Heart left ventricle (tissue), 16 donors: ENCODE measurements around the gene AP3S2. TPM values are rescaled to one million over a fixed set of nuclear protein-coding genes. Genes with fewer than 3 reads are reported as not detected.
A peak's percentile ranks its signal among the peaks of the same experiment; 100 is the strongest.

Source experiments
- ATAC-seq, 4 donors: fragments of 200-7000 bp; cut with Tn5 transposase; one replicate each; pipeline ENCODE4 v1.9.1; 2020 to 2022; ENCODE audit warnings: moderate library complexity in 4 of 4, mild to moderate bottlenecking in 3 of 4, moderate number of reproducible peaks in 1 of 4
- DNase-seq, 5 donors: peaks; one replicate each; pipeline ENCODE4 v3.0.0-alpha.2; 2020
- H3K27ac ChIP-seq, 12 donors: fragments of 200-600 bp; sonication (generic) in 4 of 12; one replicate each; pipeline versions ENCODE4 v1.5.0 to v1.8.0; 2016 to 2022; ENCODE audit warnings: mild to moderate bottlenecking in 2 of 12
- H3K27me3 ChIP-seq, 9 donors: fragments of 200-600 bp; sonication (generic) in 2 of 9; one replicate each; pipeline versions ENCODE4 v1.5.1 to v1.8.0; 2016 to 2022; ENCODE audit warnings: mild to moderate bottlenecking in 3 of 9
- H3K36me3 ChIP-seq, 9 donors: fragments of 200-600 bp; sonication (generic) in 2 of 9; one replicate each; pipeline versions ENCODE4 v1.5.0 to v1.8.0; 2018 to 2022; ENCODE audit warnings: mild to moderate bottlenecking in 2 of 9
- H3K4me1 ChIP-seq, 12 donors: fragments of 200-600 bp; sonication (generic) in 4 of 12; one replicate each; pipeline versions ENCODE4 v1.5.0 to v1.8.0; 2016 to 2022; ENCODE audit warnings: mild to moderate bottlenecking in 3 of 12
- H3K4me3 ChIP-seq, 12 donors: fragments of 200-600 bp; sonication (generic) in 4 of 12; one replicate each; pipeline versions ENCODE4 v1.5.0 to v1.8.0; 2017 to 2022; ENCODE audit warnings: mild to moderate bottlenecking in 9 of 12, moderate library complexity in 4 of 12
- H3K9me3 ChIP-seq, 12 donors: fragments of 200-600 bp; sonication (generic) in 4 of 12; one replicate each; pipeline versions ENCODE4 v1.5.0 to v1.8.0; 2016 to 2022; ENCODE audit warnings: mild to moderate bottlenecking in 1 of 12
- CTCF ChIP-seq, 12 donors: fragments of 200-600 bp; sonication (generic) in 4 of 12; IDR thresholded peaks; one replicate each; pipeline versions ENCODE4 v1.5.0 to v1.8.0; 2018 to 2022; ENCODE audit warnings: antibody characterized with exemption in 12 of 12, mild to moderate bottlenecking in 5 of 12
- POLR2A ChIP-seq, 2 donors: fragments of 450-650 bp; IDR thresholded peaks; one replicate each; pipeline ENCODE4 v1.6.1; 2017; ENCODE audit warnings: antibody characterized with exemption in 2 of 2, mild to moderate bottlenecking in 2 of 2, moderate library complexity in 2 of 2
- WGBS, 4 donors: extraction: QIAGEN DNeasy Blood & Tissue Kit in 2 of 4; methylation state at CpG; one replicate each; pipeline versions ENCODE4 v1.1.5 to v1.1.7; 2013 to 2018; 5-methylcytosine and 5-hydroxymethylcytosine counted together
- intact Hi-C, 10 donors: fragments of 100-400 bp; cut with DNase I; formaldehyde crosslinking; loops; one replicate each; pipeline versions ENCODE4 v1.11.1 to v1.14.2; 2022
- polyA plus RNA-seq, 2 donors: library from polyadenylated mRNA; stranded (reverse); fragments of 200-250 nt; gene quantifications; one replicate each; pipeline ENCODE4 v1.2.3, GENCODE V29; 2013
- total RNA-seq, 9 donors: library from RNA; depleted of rRNA in 2 of 9; stranded (reverse); fragments of >200 nt in 2 of 9; fragmentation: NEBNext Ultra II Directional in 3 of 9; extraction: Animal tissue kit (Norgen Biotek cat#: 25700) in 3 of 9; gene quantifications; one replicate each; pipeline versions ENCODE4 v1.1.0 to v1.2.4, GENCODE V29; 2016 to 2023
- donor health status: ischemic (EF 13 %, LVEDD 7.1; RV severe dilation, severe dysfunction).
- donor health status: healthy with polysubstance abuse.
- donor health status: DM: no; HTN: yes; CAD: no.
- donor health status: DM: no; HTN: no; CAD: no.
- donor health status: ischemic (EF 25% LVEDD 6.9; RV normal size, moderate dysfunction).
- donor health status: ischemic (EF 25% LVEDD 5.7; RV mildly dilated, moderate dysfunction).
- donor health status: healthy.
- donor health status: DM: yes; HTN: yes; CAD: no.
- donor health status: ischemic (EF 35%, LVEDD 5.7; RV mildly dilated, moderate dysfunction).
- donor health status: nonischemic (EF 11% LVEDD 7.7; RV severe dilation, severe dysfunction).
- donor health status: DM: yes; HTN: yes; CAD: no.
- donor health status: PGD.
- donor health status: ischemic (EF 29% LVEDD 5.4; RV normal size, mild dysfunction).
- donor health status: nonischemic (EF 23%, LVEDD 6.1; RV moderate dilation, normal function).

The AP3S2 gene
- total and polyA plus RNA-seq, 11 donors = 15.4 to 64.6 (median 43.3) TPM

DNA sequence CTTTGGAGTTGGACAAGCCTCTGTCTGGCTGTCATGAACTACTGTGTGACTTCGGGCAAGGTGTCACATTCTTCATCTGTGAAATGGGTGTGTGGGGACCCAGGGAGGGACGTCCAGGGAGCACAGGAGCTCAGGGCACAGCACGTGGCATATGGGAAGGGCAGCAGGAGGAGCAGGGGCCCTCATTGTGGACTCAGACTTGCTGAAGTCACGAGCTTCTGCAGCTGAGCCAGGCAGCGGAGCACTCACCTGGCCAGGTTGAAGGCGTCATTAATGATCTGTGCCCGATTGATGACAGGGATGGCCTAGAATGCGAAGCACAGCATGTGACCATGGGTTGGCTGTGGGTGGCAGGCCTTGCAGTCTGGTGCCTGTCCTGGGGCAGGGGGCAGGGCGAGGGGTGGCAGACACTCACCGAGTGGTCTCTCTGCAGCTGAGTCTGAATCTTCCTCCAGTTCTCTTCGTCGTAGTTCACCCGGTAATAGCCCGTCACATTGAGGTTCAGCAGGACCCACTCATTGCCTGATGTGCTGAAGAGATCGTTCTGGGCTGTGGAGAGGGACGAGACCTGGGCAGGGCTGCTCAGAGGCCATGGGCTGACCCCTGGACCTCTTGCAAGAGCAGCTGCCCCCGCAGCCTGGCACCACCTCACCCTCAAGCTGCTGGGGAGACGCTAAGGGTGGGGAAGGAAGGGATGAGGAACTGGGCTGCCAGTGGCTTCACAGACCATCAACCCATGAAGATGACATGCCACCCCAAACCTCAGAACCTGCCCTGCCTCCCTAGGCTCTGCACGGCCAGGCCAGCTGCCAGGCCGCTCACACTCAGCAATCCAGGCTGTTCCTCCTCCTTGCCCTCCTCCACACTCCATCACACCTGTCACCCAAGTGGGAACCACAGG lies 94.5 kb downstream of the AP3S2 start:
- H3K4me3 ChIP-seq = no peak overlapping the region
- ATAC-seq (no peak), DNase-seq (no peak)
- peaks cover 0 to 15% (median 7%) of the 10 kb centered on the region in 12 donors for H3K4me1 ChIP-seq
- intact Hi-C loops = no loop called here
- no peaks in the 10 kb centered on the region for H3K27me3 ChIP-seq
- H3K9me3 ChIP-seq = peaks cover 0 to 11% (median 0%) of the 10 kb centered on the region in 12 donors
- TF ChIP-seq CTCF (IDR thresholded peaks at IDR 0.05) (no peak), POLR2A (IDR thresholded peaks at IDR 0.05) (no peak)
- 79 to 89% (median 88%) methylated on average over 20 of the region's 20 CpGs for WGBS, 4 donors
- no peak overlapping the region for H3K27ac ChIP-seq
- peaks cover 0 to 60% (median 0%) of the 10 kb centered on the region in 9 donors for H3K36me3 ChIP-seq

DNA sequence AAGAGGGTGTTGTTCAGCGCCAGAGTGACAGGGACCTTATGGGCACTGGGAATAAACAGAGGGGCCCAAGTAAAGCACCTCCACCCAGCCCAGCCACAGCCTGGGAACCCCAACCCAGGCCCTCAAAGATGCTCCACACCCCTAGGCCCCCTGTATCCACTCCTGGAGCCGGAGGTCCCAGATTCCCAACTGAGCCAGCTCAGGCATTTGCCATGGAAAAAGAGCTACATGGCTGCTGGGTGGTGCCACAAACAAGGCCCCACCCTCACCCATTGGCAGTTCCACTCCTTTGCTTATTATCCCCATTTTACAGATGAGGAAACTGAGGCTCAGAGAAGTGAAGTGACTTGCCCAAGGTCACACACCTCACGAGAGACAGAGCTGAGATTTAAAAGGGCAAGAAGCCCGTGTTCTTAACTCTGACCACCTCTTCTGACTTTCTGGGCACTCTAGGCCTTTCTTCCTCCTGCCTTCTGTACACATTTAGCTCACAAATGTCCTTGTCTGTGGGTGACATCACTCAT lies 96.1 kb downstream of the AP3S2 start:
- no peaks in the 10 kb centered on the region for H3K27me3 ChIP-seq
- H3K4me1 ChIP-seq = peaks cover 0 to 15% (median 7%) of the 10 kb centered on the region in 12 donors
- 91 to 98% (median 94%) methylated on average over 3 to 4 of the region's 4 CpGs for WGBS, 4 donors
- ATAC-seq (no peak), DNase-seq (no peak)
- no peak overlapping the region for H3K4me3 ChIP-seq
- H3K27ac ChIP-seq = no peak overlapping the region
- H3K9me3 ChIP-seq = peaks cover 0 to 11% (median 0%) of the 10 kb centered on the region in 12 donors
- TF ChIP-seq CTCF (IDR thresholded peaks at IDR 0.05) = no peak
- no peak for TF ChIP-seq POLR2A (IDR thresholded peaks at IDR 0.05)
- intact Hi-C loops = no loop called here
- peaks cover 0 to 47% (median 0%) of the 10 kb centered on the region in 9 donors for H3K36me3 ChIP-seq

DNA sequence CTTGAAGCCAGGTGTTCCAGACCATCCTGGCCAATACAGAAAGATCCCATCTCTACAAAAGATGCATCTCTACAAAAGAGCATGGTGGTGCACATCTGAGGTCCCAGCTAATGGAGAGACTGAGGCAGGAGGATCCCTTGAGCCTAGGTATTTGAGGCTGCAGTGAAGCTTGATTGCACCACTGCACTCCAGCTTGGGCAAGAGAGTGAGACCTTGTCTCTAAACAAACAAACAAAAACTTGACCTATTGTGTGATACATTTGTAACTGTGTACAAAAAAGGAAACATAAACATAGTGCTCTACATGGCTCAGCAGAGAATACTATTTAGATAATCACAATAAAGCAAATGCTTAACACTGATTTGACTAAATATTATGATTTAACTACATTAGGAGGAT lies 97.8 kb downstream of the AP3S2 start:
- H3K27ac ChIP-seq = no peak overlapping the region
- H3K36me3 ChIP-seq = peaks cover 0 to 47% (median 0%) of the 10 kb centered on the region in 9 donors
- H3K27me3 ChIP-seq = no peaks in the 10 kb centered on the region
- H3K4me1 ChIP-seq = peaks cover 0 to 15% (median 7%) of the 10 kb centered on the region in 12 donors
- ATAC-seq (no peak), DNase-seq (no peak)
- no peak for TF ChIP-seq CTCF (IDR thresholded peaks at IDR 0.05)
- no peak for TF ChIP-seq POLR2A (IDR thresholded peaks at IDR 0.05)
- intact Hi-C loops = no loop called here
- H3K9me3 ChIP-seq = peaks cover 0 to 11% (median 0%) of the 10 kb centered on the region in 12 donors
- H3K4me3 ChIP-seq = no peak overlapping the region

DNA sequence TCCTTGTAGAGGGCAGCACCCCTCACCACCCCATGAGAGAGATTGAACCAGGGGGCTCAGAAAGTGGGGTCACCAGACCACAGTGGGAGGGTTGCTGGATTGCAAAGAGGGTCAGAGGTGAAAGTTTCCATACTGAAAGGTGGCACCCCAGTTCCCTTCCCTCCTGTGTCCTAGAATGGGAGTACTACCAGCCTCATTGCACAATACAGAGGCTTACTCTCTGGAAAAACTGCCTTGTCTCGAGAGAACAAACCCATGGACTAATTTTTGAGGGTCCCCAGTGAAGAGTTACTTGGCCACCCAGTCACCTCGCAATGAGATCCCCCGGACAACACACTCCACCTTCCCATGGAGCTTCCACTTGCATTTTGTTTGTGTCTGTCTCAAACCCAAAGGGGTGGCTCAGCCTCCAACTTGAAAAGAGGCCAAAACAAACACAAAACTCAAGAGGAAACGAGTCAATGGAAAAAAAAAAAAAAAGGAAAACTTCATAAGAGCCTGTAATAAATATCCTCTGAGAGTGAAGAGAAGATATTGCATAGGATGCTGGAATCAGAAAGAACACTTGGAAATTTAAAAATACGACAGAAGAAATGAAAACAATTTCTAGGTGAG lies 99.1 kb downstream of the AP3S2 start:
- WGBS, 4 donors = 26 to 42% (median 33%) methylated on average over 5 of the region's 5 CpGs
- DNase-seq (no peak), ATAC-seq (peak in 2 of 4 donors; percentile 41 to 73)
- no peak overlapping the region for H3K4me3 ChIP-seq
- peaks cover 0 to 52% (median 0%) of the 10 kb centered on the region in 9 donors for H3K36me3 ChIP-seq
- peak overlapping the region in 6 of 12 donors; percentile 4 to 63 (median 20) for H3K27ac ChIP-seq
- H3K27me3 ChIP-seq = no peaks in the 10 kb centered on the region
- peaks cover 0 to 11% (median 0%) of the 10 kb centered on the region in 12 donors for H3K9me3 ChIP-seq
- H3K4me1 ChIP-seq = peaks cover 0 to 15% (median 7%) of the 10 kb centered on the region in 12 donors
- TF ChIP-seq CTCF (IDR thresholded peaks at IDR 0.05) (no peak), POLR2A (IDR thresholded peaks at IDR 0.05) (no peak)
- intact Hi-C loops = no loop called here
